SK-N-SH (cell line): ENCODE data around the gene AGRN. TPM values are rescaled to one million over a fixed set of nuclear protein-coding genes. Genes with fewer than 3 reads are reported as not detected.
"Not testable (repeated sequence)": the region's sequence is repeated elsewhere in the genome, so short reads cannot be mapped to it uniquely, and the experiment has no call there.

ENCODE experiments used
- CTCF ChIA-PET: fragments of 300-600, 350-600 bp; formaldehyde crosslinking; extraction: SDS; loops from one replicate; lab custom pipeline; 2021; lab: Yijun Ruan, JAX
- POLR2A ChIA-PET: fragments of 350-600 bp; sonication (Branson Sonifier 250); formaldehyde crosslinking; extraction: SDS; loops from one replicate; lab custom pipeline; 2020; ENCODE audit warnings: antibody characterized with exemption, inconsistent platforms; lab: Yijun Ruan, JAX
- DNase-seq: peaks from one replicate; pipeline ENCODE4 v3.0.0; 2012
- H2AFZ ChIP-seq: fragments of 200-600 bp; sonication (generic); 2 replicates; pipeline ENCODE4 v1.8.1; 2016; ENCODE audit warnings: antibody characterized with exemption, mild to moderate bottlenecking, low read depth
- H3F3A ChIP-seq: fragments of 200-600 bp; sonication (generic); replicated peaks from 2 replicates; pipeline ENCODE3; 2016; ENCODE audit warnings: antibody characterized with exemption, mild to moderate bottlenecking; ENCODE audit not compliant: insufficient read depth
- H3K27ac ChIP-seq, 2 experiments: fragments of 200-500 bp in 1 of 2; fragments of 200-600 bp in 1 of 2; sonication (Bioruptor generic) in 1 of 2; sonication (generic), shearing (Covaris generic) in 1 of 2; 2 replicates each; pipeline versions ENCODE4 v1.5.1 to v1.6.1; 2014 to 2016; ENCODE audit warnings: low read depth in 2 of 2, inconsistent platforms in 1 of 2, low read length in 1 of 2, mild to moderate bottlenecking in 1 of 2, mixed read lengths in 1 of 2
- H3K27me3 ChIP-seq: fragments of 200-600 bp; sonication (generic), shearing (Covaris generic); 2 replicates; pipeline ENCODE4 v1.6.1; 2016; ENCODE audit warnings: mixed run types; ENCODE audit not compliant: insufficient read depth
- H3K36me3 ChIP-seq, 2 experiments: fragments of 200-500 bp in 1 of 2; fragments of 200-600 bp in 1 of 2; sonication (Bioruptor generic) in 1 of 2; sonication (generic) in 1 of 2; replicated peaks in 1 of 2; 2 replicates each; pipeline versions ENCODE3 to v1.5.1; 2014 to 2016; ENCODE audit warnings: low read length in 1 of 2, mild to moderate bottlenecking in 1 of 2; ENCODE audit not compliant: insufficient read depth in 2 of 2, control insufficient read depth in 1 of 2
- H3K4me1 ChIP-seq, 2 experiments: fragments of 200-500 bp in 1 of 2; fragments of 200-600 bp in 1 of 2; sonication (Bioruptor generic) in 1 of 2; sonication (generic), shearing (Covaris generic) in 1 of 2; 2 replicates each; pipeline versions ENCODE4 v1.5.1 to v1.6.1; 2014 to 2016; ENCODE audit warnings: low read depth in 1 of 2, low read length in 1 of 2, mixed run types in 1 of 2; ENCODE audit not compliant: insufficient read depth in 2 of 2, control insufficient read depth in 1 of 2
- H3K4me2 ChIP-seq: fragments of 200-600 bp; sonication (generic), shearing (Covaris generic); 2 replicates; pipeline ENCODE4 v1.6.1; 2017; ENCODE audit warnings: mixed run types
- H3K4me3 ChIP-seq, 2 experiments: fragments of 200-500 bp in 1 of 2; fragments of 200-600 bp in 1 of 2; sonication (Bioruptor generic) in 1 of 2; sonication (generic), shearing (Covaris generic) in 1 of 2; 2 replicates each; pipeline versions ENCODE4 v1.5.1 to v1.8.1; 2014 to 2016; ENCODE audit warnings: low read depth in 2 of 2, inconsistent platforms in 1 of 2, low read length in 1 of 2, mild to moderate bottlenecking in 1 of 2, mixed read lengths in 1 of 2, moderate library complexity in 1 of 2
- H3K79me2 ChIP-seq: fragments of 200-600 bp; sonication (generic); 2 replicates; pipeline ENCODE4 v1.8.1; 2017; ENCODE audit warnings: mild to moderate bottlenecking; ENCODE audit not compliant: insufficient read depth
- H3K9ac ChIP-seq: fragments of 200-600 bp; sonication (generic); 2 replicates; pipeline ENCODE4 v1.6.1; 2017; ENCODE audit warnings: mixed run types
- H3K9me2 ChIP-seq: fragments of 200-600 bp; sonication (generic); 2 replicates; pipeline ENCODE4 v1.6.1; 2017; ENCODE audit warnings: mixed run types
- H3K9me3 ChIP-seq: fragments of 200-600 bp; sonication (generic); 2 replicates; pipeline ENCODE4 v1.6.1; 2017; ENCODE audit warnings: mixed run types, mild to moderate bottlenecking, moderate library complexity
- H4K20me1 ChIP-seq: fragments of 200-600 bp; sonication (generic); 2 replicates; pipeline ENCODE4 v1.6.1; 2017; ENCODE audit warnings: mild to moderate bottlenecking, mixed run types; ENCODE audit not compliant: insufficient read depth
- EP300 ChIP-seq, 2 experiments: IDR thresholded peaks; 2 replicates each; pipeline versions ENCODE4 v1.4.0 to v1.6.1; 2012; ENCODE audit warnings: borderline replicate concordance in 1 of 2, low read depth in 1 of 2, low read length in 1 of 2
- NFIC ChIP-seq: IDR thresholded peaks from 2 replicates; pipeline ENCODE4 v1.4.0; 2012; ENCODE audit warnings: borderline replicate concordance
- RFX5 ChIP-seq: IDR thresholded peaks from 2 replicates; pipeline ENCODE4 v1.6.1; 2012; ENCODE audit warnings: mild to moderate bottlenecking, improper control_type of control experiment, low read length
- RXRA ChIP-seq: IDR thresholded peaks from 2 replicates; pipeline ENCODE4 v1.4.0; 2012; ENCODE audit warnings: low read depth, mild to moderate bottlenecking, borderline replicate concordance
- TCF12 ChIP-seq: IDR thresholded peaks from 2 replicates; pipeline ENCODE4 v1.4.0; 2012
- TEAD4 ChIP-seq: IDR thresholded peaks from 2 replicates; pipeline ENCODE4 v1.4.0; 2012; ENCODE audit warnings: mild to moderate bottlenecking, borderline replicate concordance; ENCODE audit not compliant: insufficient read depth
- WGBS: methylation state at CpG from one replicate; pipeline ENCODE4 v1.1.6; 2017; ENCODE audit warnings: low lambda C conversion rate; 5-methylcytosine and 5-hydroxymethylcytosine counted together
- polyA plus RNA-seq, 3 experiments: library from polyadenylated mRNA; depleted of rRNA; stranded (reverse); fragments of >200 nt; gene quantifications; 2 replicates each; pipeline ENCODE4 v1.2.3, GENCODE V29; 2012
- TF ChIP-seq, protein P1 (sequence below): IDR thresholded peaks from 2 replicates; pipeline ENCODE4; 2012
- TF ChIP-seq, protein P2 (sequence below): IDR thresholded peaks from 2 replicates; pipeline ENCODE4 v1.4.0; 2012; ENCODE audit warnings: low read depth
- TF ChIP-seq, protein P3 (sequence below): IDR thresholded peaks from 2 replicates; pipeline ENCODE4 v1.4.0; 2012; ENCODE audit warnings: low read depth, borderline replicate concordance

The AGRN gene
- polyA plus RNA-seq, 1 of the 3 experiments (the other 2 are of a cell fraction): 31.6 TPM

DNA sequence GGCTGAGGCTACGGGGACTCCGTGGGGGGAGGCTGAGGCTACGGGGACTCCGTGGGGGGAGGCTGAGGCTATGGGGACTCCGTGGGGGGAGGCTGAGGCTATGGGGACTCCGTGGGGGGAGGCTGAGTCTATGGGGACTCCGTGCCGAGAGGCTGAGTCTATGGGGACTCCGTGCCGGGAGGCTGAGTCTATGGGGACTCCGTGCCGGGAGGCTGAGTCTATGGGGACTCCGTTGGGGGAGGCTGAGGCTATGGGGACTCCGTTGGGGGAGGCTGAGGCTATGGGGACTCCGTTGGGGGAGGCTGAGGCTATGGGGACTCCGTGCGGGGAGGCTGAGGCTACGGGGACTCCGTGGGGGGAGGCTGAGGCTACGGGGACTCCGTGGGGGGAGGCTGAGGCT is 57.5 kb downstream of the AGRN start:
- H3K9me2 ChIP-seq, H3K27ac ChIP-seq, H3F3A ChIP-seq, DNase-seq, POLR2A ChIA-PET, H4K20me1 ChIP-seq, CTCF ChIA-PET, H3K4me2 ChIP-seq, H3K79me2 ChIP-seq, H3K36me3 ChIP-seq, H2AFZ ChIP-seq, H3K9me3 ChIP-seq, H3K4me3 ChIP-seq, H3K9ac ChIP-seq: not testable (repeated sequence)
- H3K27me3 ChIP-seq: peaks cover 17% of the 10 kb centered on the region
- no CpG with 5 or more reads among the region's 21 CpGs for WGBS
- H3K4me1 ChIP-seq: peaks cover 4 to 18% of the 10 kb centered on the region in 2 experiments; a peak in 2 of 4 replicates

DNA sequence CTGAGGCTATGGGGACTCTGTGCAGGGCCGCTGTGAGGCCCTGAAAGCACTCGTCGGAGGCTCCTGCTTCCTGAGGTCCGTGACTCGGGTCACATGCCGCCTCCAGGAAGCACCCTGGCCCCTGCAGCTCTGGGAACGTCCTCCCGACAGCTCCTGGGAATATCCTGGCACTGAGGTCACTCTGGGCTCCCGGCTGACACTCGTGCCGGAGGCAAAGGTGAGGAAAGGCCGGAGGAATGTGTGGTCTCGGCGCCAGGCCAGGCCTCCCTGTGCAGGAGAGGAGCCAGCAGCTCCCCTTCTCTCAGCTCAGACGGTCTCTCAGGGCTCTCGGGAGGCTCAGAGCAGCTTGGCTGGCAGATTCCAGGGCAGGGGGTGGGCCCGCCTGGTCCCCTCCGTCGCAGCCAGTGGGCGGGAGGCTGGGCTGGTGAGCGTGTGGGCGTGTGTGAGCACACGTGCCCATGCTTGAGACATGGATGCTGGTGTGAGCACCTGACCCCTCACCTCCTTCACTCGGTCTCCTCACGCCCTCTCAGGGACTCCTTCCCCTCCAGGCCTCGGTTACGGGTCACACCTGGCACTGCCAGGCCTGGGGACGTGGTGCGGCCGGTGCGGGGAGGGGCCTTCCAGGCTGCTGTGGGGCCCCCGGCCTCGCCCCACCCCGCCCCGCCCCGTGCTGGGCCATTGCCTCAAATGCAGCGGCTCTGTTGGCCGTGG is 59.6 kb downstream of the AGRN start:
- whole genome bisulfite sequencing: under 1% methylated on average over 18 of the region's 38 CpGs
- Histone ChIP-seq H3K4me1 (peaks cover 4 to 18% of the 10 kb centered on the region in 2 experiments; a peak in 2 of 4 replicates), H2AFZ (no peak overlapping the region), H3K27me3 (peaks cover 11% of the 10 kb centered on the region), H3F3A (no peaks in the 10 kb centered on the region), H3K4me2 (peak overlapping the region; percentile 68), H3K9ac (no peak overlapping the region), H3K36me3 (no peaks in the 10 kb centered on the region), H3K4me3 (peak overlapping the region; percentile 16 to 25; a peak in 1 of 4 replicates), H3K9me2 (no peaks in the 10 kb centered on the region), H3K9me3 (no peaks in the 10 kb centered on the region), H3K27ac (peak overlapping the region in 1 of 2 experiments; percentile 52; a peak in 2 of 4 replicates), H3K79me2 (no peaks in the 10 kb centered on the region), H4K20me1 (no peaks in the 10 kb centered on the region)
- DNase-seq: peak; percentile 83
- TF ChIP-seq, protein P1, sequence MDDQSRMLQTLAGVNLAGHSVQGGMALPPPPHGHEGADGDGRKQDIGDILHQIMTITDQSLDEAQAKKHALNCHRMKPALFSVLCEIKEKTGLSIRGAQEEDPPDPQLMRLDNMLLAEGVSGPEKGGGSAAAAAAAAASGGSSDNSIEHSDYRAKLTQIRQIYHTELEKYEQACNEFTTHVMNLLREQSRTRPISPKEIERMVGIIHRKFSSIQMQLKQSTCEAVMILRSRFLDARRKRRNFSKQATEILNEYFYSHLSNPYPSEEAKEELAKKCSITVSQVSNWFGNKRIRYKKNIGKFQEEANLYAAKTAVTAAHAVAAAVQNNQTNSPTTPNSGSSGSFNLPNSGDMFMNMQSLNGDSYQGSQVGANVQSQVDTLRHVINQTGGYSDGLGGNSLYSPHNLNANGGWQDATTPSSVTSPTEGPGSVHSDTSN: peak; percentile 31
- TF ChIP-seq TEAD4 (peak; percentile 53; the same call in 1 of the 2 replicates), TCF12 (no peak; the same call in 1 of the 2 replicates), RXRA (peak; percentile 44; the same call in 1 of the 2 replicates), EP300 (IDR thresholded peaks at IDR 0.05; ENCODE audit: borderline replicate concordance in 1 of 2, low read depth in 1 of 2, low read length in 1 of 2) (peak in 1 of 2 experiments; percentile 19; a peak in 1 of 4 replicates), RFX5 (no peak), NFIC (peak; percentile 69)
- TF ChIP-seq, protein P2, sequence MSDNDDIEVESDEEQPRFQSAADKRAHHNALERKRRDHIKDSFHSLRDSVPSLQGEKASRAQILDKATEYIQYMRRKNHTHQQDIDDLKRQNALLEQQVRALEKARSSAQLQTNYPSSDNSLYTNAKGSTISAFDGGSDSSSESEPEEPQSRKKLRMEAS: peak; percentile 40
- TF ChIP-seq, protein P3, sequence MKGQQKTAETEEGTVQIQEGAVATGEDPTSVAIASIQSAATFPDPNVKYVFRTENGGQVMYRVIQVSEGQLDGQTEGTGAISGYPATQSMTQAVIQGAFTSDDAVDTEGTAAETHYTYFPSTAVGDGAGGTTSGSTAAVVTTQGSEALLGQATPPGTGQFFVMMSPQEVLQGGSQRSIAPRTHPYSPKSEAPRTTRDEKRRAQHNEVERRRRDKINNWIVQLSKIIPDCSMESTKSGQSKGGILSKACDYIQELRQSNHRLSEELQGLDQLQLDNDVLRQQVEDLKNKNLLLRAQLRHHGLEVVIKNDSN: peak; percentile 42; the same call in 1 of the 2 replicates
- POLR2A ChIA-PET: interaction anchor here (0.8 to 1.5 kb wide), 2 partner anchors 9 to 13 kb away, joined by 3 read pairs; no protein-coding TSS in a partner anchor
- CTCF ChIA-PET: interaction anchor here (1.0 to 1.5 kb wide), 6 partner anchors 16 to 96 kb away, joined by 3 to 5 read pairs (median 4); no protein-coding TSS in a partner anchor
